ENCODE data around the gene CCDC152. TPM values are rescaled to one million over a fixed set of nuclear protein-coding genes. Genes with fewer than 3 reads are reported as not detected.

The CCDC152 gene
- polyA plus RNA-seq, 1 donor (not counting 4 experiments of a cell fraction or from before 2014, with no cell fraction given): 0.71 TPM

- DNase-seq (ENCODE audit: low read depth, low spot score) (no peak), FAIRE-seq (no peak)
- TF ChIP-seq CTCF (optimal IDR thresholded peaks at IDR 0.05 in 1 of 3, IDR thresholded peaks at IDR 0.05 in 1 of 3, conservative IDR thresholded peaks at IDR 0.05 in 1 of 3; ENCODE audit: extremely low read depth in 1 of 3, insufficient read depth in 2 of 3, low read length in 3 of 3): no peak
- no peak for TF ChIP-seq EZH2 (IDR thresholded peaks at IDR 0.05; ENCODE audit: low read length)
Observed at GRCh38 chr5:42822548-42822947, 65.9 kb downstream of the CCDC152 start.

GRCh38 chr5:42824347-42824976 lies 67.8 kb downstream of the CCDC152 start:
- Histone ChIP-seq H3K4me3 (ENCODE audit: control insufficient read depth in 2 of 3, extremely low read depth in 1 of 3, insufficient read depth in 2 of 3, low read depth in 1 of 3, low read length in 3 of 3) (no peak overlapping the region), H3K36me3 (ENCODE audit: control insufficient read depth in 2 of 2, extremely low read depth in 1 of 2, insufficient read depth in 2 of 2, low read length in 2 of 2) (no peaks in the 10 kb centered on the region), H3K4me1 (ENCODE audit: control insufficient read depth, extremely low read depth, insufficient read depth, low read length) (no peaks in the 10 kb centered on the region), H3K79me2 (ENCODE audit: control insufficient read depth, insufficient read depth, low read length) (no peaks in the 10 kb centered on the region), H3K27ac (ENCODE audit: control insufficient read depth, insufficient read depth, low read length) (no peak overlapping the region), H3K27me3 (ENCODE audit: control insufficient read depth, extremely low read depth, insufficient read depth, low read length) (peaks cover 2% of the 10 kb centered on the region), H3K9ac (ENCODE audit: control insufficient read depth, extremely low read depth, insufficient read depth, low read length) (no peak overlapping the region), H3K9me1 (ENCODE audit: control insufficient read depth, extremely low read depth, insufficient read depth, low read length) (no peaks in the 10 kb centered on the region), H3K4me2 (ENCODE audit: control insufficient read depth, extremely low read depth, insufficient read depth, low read depth, low read length) (no peak overlapping the region), H4K20me1 (ENCODE audit: control insufficient read depth, extremely low read depth, insufficient read depth, low read length) (no peaks in the 10 kb centered on the region), H2AFZ (ENCODE audit: control insufficient read depth, low read length) (no peak overlapping the region), H3K9me3 (ENCODE audit: control insufficient read depth, low read depth, low read length) (no peaks in the 10 kb centered on the region)
- no peak for TF ChIP-seq EZH2 (IDR thresholded peaks at IDR 0.05; ENCODE audit: low read length)
- no peak for TF ChIP-seq CTCF (optimal IDR thresholded peaks at IDR 0.05 in 1 of 3, IDR thresholded peaks at IDR 0.05 in 1 of 3, conservative IDR thresholded peaks at IDR 0.05 in 1 of 3; ENCODE audit: extremely low read depth in 1 of 3, insufficient read depth in 2 of 3, low read length in 3 of 3)
- dilution Hi-C loops (cut with MboI; ENCODE audit: extremely low pct_ligation_motif_present, low sequenced_read_pairs): no loop called here
- FAIRE-seq (no peak), DNase-seq (ENCODE audit: low read depth, low spot score) (no peak)

More at GRCh38 chr5:42822548-42822947, 65.9 kb downstream of the CCDC152 start:
- no peaks in the 10 kb centered on the region for H3K79me2 ChIP-seq (ENCODE audit: control insufficient read depth, insufficient read depth, low read length)
- H3K36me3 ChIP-seq (ENCODE audit: control insufficient read depth in 2 of 2, extremely low read depth in 1 of 2, insufficient read depth in 2 of 2, low read length in 2 of 2): no peaks in the 10 kb centered on the region
- H3K27ac ChIP-seq (ENCODE audit: control insufficient read depth, insufficient read depth, low read length): no peak overlapping the region
- H3K4me1 ChIP-seq (ENCODE audit: control insufficient read depth, extremely low read depth, insufficient read depth, low read length): no peaks in the 10 kb centered on the region
- H3K27me3 ChIP-seq (ENCODE audit: control insufficient read depth, extremely low read depth, insufficient read depth, low read length): peaks cover 2% of the 10 kb centered on the region
- H3K4me2 ChIP-seq (ENCODE audit: control insufficient read depth, extremely low read depth, insufficient read depth, low read depth, low read length): no peak overlapping the region
- no peak overlapping the region for H3K9ac ChIP-seq (ENCODE audit: control insufficient read depth, extremely low read depth, insufficient read depth, low read length)
- H3K9me3 ChIP-seq (ENCODE audit: control insufficient read depth, low read depth, low read length): no peaks in the 10 kb centered on the region
- H3K9me1 ChIP-seq (ENCODE audit: control insufficient read depth, extremely low read depth, insufficient read depth, low read length): no peaks in the 10 kb centered on the region
- H4K20me1 ChIP-seq (ENCODE audit: control insufficient read depth, extremely low read depth, insufficient read depth, low read length): no peaks in the 10 kb centered on the region
- dilution Hi-C loops (cut with MboI; ENCODE audit: extremely low pct_ligation_motif_present, low sequenced_read_pairs): no loop called here
- no peak overlapping the region for H3K4me3 ChIP-seq (ENCODE audit: control insufficient read depth in 2 of 3, extremely low read depth in 1 of 3, insufficient read depth in 2 of 3, low read depth in 1 of 3, low read length in 3 of 3)
- H2AFZ ChIP-seq (ENCODE audit: control insufficient read depth, low read length): no peak overlapping the region
